ENCODE data around the gene WDR77.
A peak's percentile ranks its signal among the peaks of the same experiment; 100 is the strongest.

- TF ChIP-seq POLR2A (IDR thresholded peaks at IDR 0.05; ENCODE audit: low read length) (peak; percentile 81), GATA1 (IDR thresholded peaks at IDR 0.05; ENCODE audit: low read depth, low read length) (no peak)
Observed at GRCh38 chr1:111448918-111449702, at the start of gene WDR77, which contains the start of gene ATP5PB.
